Pulmonary artery endothelial cell (primary cell): ENCODE measurements around the gene NTM. TPM values are rescaled to one million over a fixed set of nuclear protein-coding genes. Genes with fewer than 3 reads are reported as not detected.

Experiments used
- DNase-seq: peaks from one replicate; pipeline ENCODE4 v3.0.0-alpha.2; 2011; ENCODE audit warnings: low read depth, low spot score
- total RNA-seq: library from RNA; depleted of rRNA; stranded (reverse); fragments of >200 nt; gene quantifications from 2 replicates; pipeline ENCODE4 v1.2.3, GENCODE V29; 2014

Gene NTM
- total RNA-seq, 1 donor from 2014 or later: 2.6 TPM

GRCh38 chr11:131855320-131855719 is 484.9 kb downstream of the NTM start:
- DNase-seq: peak; percentile 41

- DNase-seq: no peak
These were observed 486.8 kb downstream of the NTM start for GRCh38 chr11:131857246-131857645.

- DNase-seq: no peak
These were observed 488.1 kb downstream of the NTM start for GRCh38 chr11:131858505-131858904.

- DNase-seq: peak; percentile 87
These were observed 489.3 kb downstream of the NTM start for GRCh38 chr11:131859538-131860210.

- no peak for DNase-seq
These were observed 493.8 kb downstream of the NTM start for GRCh38 chr11:131864228-131864627.

- no peak for DNase-seq
These were observed 495.4 kb downstream of the NTM start for GRCh38 chr11:131865860-131866259.

- DNase-seq: no peak
These were observed 496.4 kb downstream of the NTM start for GRCh38 chr11:131866535-131867400.

GRCh38 chr11:131867457-131868257 is 497.2 kb downstream of the NTM start:
- DNase-seq: peak; percentile 41

GRCh38 chr11:131868629-131869507 is 498.5 kb downstream of the NTM start:
- DNase-seq: no peak

GRCh38 chr11:131870305-131870704 is 499.9 kb downstream of the NTM start:
- DNase-seq: no peak

- no peak for DNase-seq
These were observed 500.6 kb downstream of the NTM start for GRCh38 chr11:131871006-131871405.

GRCh38 chr11:131874070-131874469 is 503.7 kb downstream of the NTM start:
- no peak for DNase-seq

- no peak for DNase-seq
These were observed 505.2 kb downstream of the NTM start for GRCh38 chr11:131875611-131876010.

- DNase-seq: no peak
These were observed 507.0 kb downstream of the NTM start for GRCh38 chr11:131877246-131877942.

GRCh38 chr11:131880316-131880715 is 509.9 kb downstream of the NTM start:
- DNase-seq: no peak

- DNase-seq: no peak
These were observed 510.6 kb downstream of the NTM start for GRCh38 chr11:131880976-131881375.

- no peak for DNase-seq
These were observed 512.9 kb downstream of the NTM start for GRCh38 chr11:131883332-131883731.

GRCh38 chr11:131884461-131885073 is 514.2 kb downstream of the NTM start:
- no peak for DNase-seq

GRCh38 chr11:131885431-131885830 is 515.0 kb downstream of the NTM start:
- DNase-seq: no peak

- no peak for DNase-seq
These were observed 515.8 kb downstream of the NTM start for GRCh38 chr11:131886201-131886600.
